HCT116 (cell line): ENCODE measurements around the gene CCDC54. TPM values are rescaled to one million over a fixed set of nuclear protein-coding genes. Genes with fewer than 3 reads are reported as not detected.

Source experiments
- ATAC-seq: fragments of 200-7000 bp; cut with Tn5 transposase; 2 replicates; pipeline ENCODE4 v1.9.1; 2020; ENCODE audit warnings: mild to moderate bottlenecking, moderate library complexity
- BruUV-seq: library from RNA; stranded (reverse); fragments of 400-500 nt; replicated peaks from 2 replicates; lab custom pipeline; 2021; lab: Mats Ljungman, UMichigan
- CTCF ChIA-PET: fragments of 300-600 bp; sonication (Branson Sonifier 250); formaldehyde crosslinking; loops from one replicate; lab custom pipeline; 2021; ENCODE audit warnings: antibody characterized with exemption; lab: Charles Lee
- POLR2A ChIA-PET: fragments of 300-600, 350-600 bp; sonication (Branson Sonifier 250); formaldehyde crosslinking; loops from one replicate; lab custom pipeline; 2021; ENCODE audit warnings: antibody characterized with exemption; lab: Charles Lee
- RAD21 ChIA-PET, 2 experiments: fragments of 300-600 bp; sonication (Branson Sonifier 250); formaldehyde crosslinking; loops; one replicate each; lab custom pipeline; 2023; ENCODE audit warnings: low total read pairs in 2 of 2; ENCODE audit not compliant: uncharacterized antibody in 2 of 2, unreplicated experiment in 2 of 2, low non-redundant PET in 1 of 2; lab: Charles Lee
- DNase-seq: peaks from one replicate; pipeline ENCODE4 v3.0.0-alpha.2; 2010; ENCODE audit warnings: low read depth, low spot score
- H2AFZ ChIP-seq: fragments of 200-600 bp; shearing (Covaris generic), sonication (generic); 2 replicates; pipeline ENCODE4 v1.6.1; 2017; ENCODE audit warnings: low read depth, mixed run types, mixed read lengths, antibody characterized with exemption, low read length; ENCODE audit not compliant: poor library complexity, severe bottlenecking
- H3K27ac ChIP-seq: 2 replicates; pipeline ENCODE4 v1.5.1; 2012; ENCODE audit warnings: low read depth, low read length
- H3K27me3 ChIP-seq: fragments of 200-600 bp; sonication (generic); 2 replicates; pipeline ENCODE4 v1.6.1; 2016; ENCODE audit warnings: mixed run types, low read length, mixed read lengths; ENCODE audit not compliant: insufficient read depth
- H3K36me3 ChIP-seq, 2 experiments: fragments of 200-500 bp in 1 of 2; fragments of 200-600 bp in 1 of 2; sonication (Bioruptor generic) in 1 of 2; sonication (generic) in 1 of 2; 2 replicates each; pipeline versions ENCODE4 v1.5.1 to v1.6.1; 2014 to 2016; ENCODE audit warnings: low read length in 2 of 2, inconsistent platforms in 1 of 2, mixed read lengths in 1 of 2, mixed run types in 1 of 2; ENCODE audit not compliant: insufficient read depth in 2 of 2, control insufficient read depth in 1 of 2
- H3K4me1 ChIP-seq, 2 experiments: fragments of 200-600 bp in 1 of 2; sonication (generic) in 1 of 2; 2 replicates each; pipeline versions ENCODE4 v1.5.1 to v1.6.1; 2012 to 2017; ENCODE audit warnings: low read length in 2 of 2, inconsistent platforms in 1 of 2, mild to moderate bottlenecking in 1 of 2, mixed read lengths in 1 of 2, mixed run types in 1 of 2, moderate library complexity in 1 of 2; ENCODE audit not compliant: insufficient read depth in 2 of 2, control insufficient read depth in 1 of 2
- H3K4me2 ChIP-seq: fragments of 200-600 bp; sonication (generic); 2 replicates; pipeline ENCODE4 v1.6.1; 2017; ENCODE audit warnings: mixed run types, low read length, mixed read lengths
- H3K4me3 ChIP-seq, 2 experiments: fragments of 200-600 bp in 1 of 2; sonication (generic) in 1 of 2; replicated peaks in 1 of 2; 2 replicates each; pipeline ENCODE4 v1.5.1; 2011 to 2016; ENCODE audit warnings: low read length in 2 of 2, control low read depth in 1 of 2, low read depth in 1 of 2, mild to moderate bottlenecking in 1 of 2, mixed read lengths in 1 of 2, mixed run types in 1 of 2
- H3K79me2 ChIP-seq: fragments of 200-600 bp; sonication (generic); 2 replicates; pipeline ENCODE4 v1.6.1; 2017; ENCODE audit warnings: mild to moderate bottlenecking, mixed run types, low read length, moderate library complexity, mixed read lengths; ENCODE audit not compliant: insufficient read depth
- H3K9ac ChIP-seq: fragments of 200-600 bp; sonication (generic); 2 replicates; pipeline ENCODE4 v1.6.1; 2016; ENCODE audit warnings: low read length, mixed read lengths
- H3K9me2 ChIP-seq: fragments of 200-600 bp; sonication (generic), shearing (Covaris generic); 2 replicates; pipeline ENCODE4 v1.6.1; 2017; ENCODE audit warnings: mixed run types, mild to moderate bottlenecking, moderate library complexity; ENCODE audit not compliant: insufficient read depth
- H3K9me3 ChIP-seq, 2 experiments: fragments of 200-500 bp in 1 of 2; fragments of 200-600 bp in 1 of 2; sonication (Bioruptor generic) in 1 of 2; sonication (generic) in 1 of 2; 2 replicates each; pipeline ENCODE4 v1.6.1; 2014 to 2017; ENCODE audit warnings: low read length in 2 of 2, mixed read lengths in 2 of 2, inconsistent platforms in 1 of 2, low read depth in 1 of 2, mild to moderate bottlenecking in 1 of 2, mixed run types in 1 of 2, moderate library complexity in 1 of 2; ENCODE audit not compliant: control insufficient read depth in 1 of 2, insufficient read depth in 1 of 2
- H4K20me1 ChIP-seq: fragments of 200-600 bp; sonication (generic), shearing (Covaris generic); 2 replicates; pipeline ENCODE4 v1.6.1; 2017; ENCODE audit warnings: mixed run types, mild to moderate bottlenecking, moderate library complexity; ENCODE audit not compliant: insufficient read depth
- ATF3 ChIP-seq: IDR thresholded peaks from 2 replicates; pipeline ENCODE4 v1.6.1; 2012
- CEBPB ChIP-seq: IDR thresholded peaks from 2 replicates; pipeline ENCODE4 v1.6.1; 2012; ENCODE audit warnings: low read depth
- ELF1 ChIP-seq: IDR thresholded peaks from 2 replicates; pipeline ENCODE4 v1.6.1; 2012; ENCODE audit warnings: low read depth, borderline replicate concordance
- EZH2 ChIP-seq: fragments of 200-600 bp; sonication (generic); IDR thresholded peaks from 2 replicates; pipeline ENCODE4 v1.6.1; 2017; ENCODE audit warnings: antibody characterized with exemption, mixed run types
- EZH2phosphoT487 ChIP-seq: fragments of 200-600 bp; IDR thresholded peaks from 2 replicates; pipeline ENCODE4 v1.6.1; 2018; ENCODE audit warnings: antibody characterized with exemption, borderline replicate concordance
- FOSL1 ChIP-seq: IDR thresholded peaks from 2 replicates; pipeline ENCODE4 v1.6.1; 2012; ENCODE audit warnings: low read depth
- JUND ChIP-seq: IDR thresholded peaks from 2 replicates; pipeline ENCODE4 v1.6.1; 2012
- RAD21 ChIP-seq: IDR thresholded peaks from 2 replicates; pipeline ENCODE4 v1.6.1; 2012; ENCODE audit warnings: low read depth, mild to moderate bottlenecking
- SP1 ChIP-seq: IDR thresholded peaks from 2 replicates; pipeline ENCODE4 v1.6.1; 2012; ENCODE audit warnings: low read depth
- ZBTB33 ChIP-seq: IDR thresholded peaks from 2 replicates; pipeline ENCODE4 v1.6.1; 2011; ENCODE audit warnings: mild to moderate bottlenecking, low read length, moderate library complexity; ENCODE audit not compliant: insufficient replicate concordance; ENCODE audit errors: extremely low read depth
- intact Hi-C: fragments of 100-400 bp; cut with micrococcal nuclease; formaldehyde crosslinking; loops from 2 replicates; pipeline ENCODE4 v1.10.0; 2022
- total RNA-seq: library from RNA; stranded (reverse); gene quantifications from one replicate; pipeline ENCODE4 v1.2.1, GENCODE V29; 2021; ENCODE audit not compliant: unreplicated experiment

The CCDC54 gene
- total RNA-seq, 1 experiment from 2014 or later = not detected

DNA sequence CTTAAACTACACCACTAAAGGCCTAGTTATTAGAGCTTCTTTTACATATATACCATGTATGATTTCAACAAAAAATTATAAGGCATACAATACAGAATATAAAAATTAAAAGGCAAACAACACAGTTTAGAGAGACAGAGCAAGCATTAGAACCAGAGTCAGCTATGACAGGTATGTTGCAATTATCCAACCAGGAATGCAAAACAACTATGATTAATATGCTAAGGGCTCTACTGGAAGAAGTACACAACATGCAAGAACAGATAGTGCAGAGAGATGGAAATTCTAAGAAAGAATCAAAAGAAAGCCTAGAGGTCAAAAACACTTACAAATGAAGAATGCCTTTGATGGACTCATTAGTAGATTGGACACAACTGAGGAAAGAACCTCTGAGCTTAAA is 39.6 kb downstream of the CCDC54 start:
- Histone ChIP-seq H3K4me1 (no peaks in the 10 kb centered on the region), H3K27ac (no peak overlapping the region), H2AFZ (no peak overlapping the region), H3K4me2 (no peak overlapping the region), H3K27me3 (no peaks in the 10 kb centered on the region), H3K4me3 (no peak overlapping the region), H3K9ac (no peak overlapping the region), H3K79me2 (no peaks in the 10 kb centered on the region), H4K20me1 (no peaks in the 10 kb centered on the region), H3K9me3 (no peaks in the 10 kb centered on the region), H3K9me2 (no peaks in the 10 kb centered on the region), H3K36me3 (no peaks in the 10 kb centered on the region)
- CTCF ChIA-PET = no interaction called here
- RAD21 ChIA-PET = no interaction called here
- ATAC-seq (no peak), DNase-seq (no peak)
- BruUV-seq = no TSS peak
- TF ChIP-seq RAD21 (no peak), ZBTB33 (no peak), EZH2phosphoT487 (no peak), CEBPB (no peak), ATF3 (no peak), SP1 (no peak), ELF1 (no peak), EZH2 (no peak), JUND (no peak), FOSL1 (no peak)
- intact Hi-C loops = no loop called here
- POLR2A ChIA-PET = no interaction called here
